Esophagus squamous epithelium (tissue), 4 donors: ENCODE data around the gene LRRC49.

Source experiments
- CTCF ChIP-seq, 6 experiments: fragments of 450-650 bp in 4 of 6; fragments of 200-600 bp in 2 of 6; sonication (generic) in 2 of 6; IDR thresholded peaks; one replicate each; pipeline ENCODE4 v1.5.1; 2016 to 2019; ENCODE audit warnings: antibody characterized with exemption in 6 of 6, mild to moderate bottlenecking in 4 of 6, moderate library complexity in 4 of 6
- POLR2A ChIP-seq, 4 donors: fragments of 450-650 bp; IDR thresholded peaks; one replicate each; pipeline ENCODE4 v1.6.1; 2017; ENCODE audit warnings: antibody characterized with exemption in 4 of 4, mild to moderate bottlenecking in 4 of 4, moderate library complexity in 3 of 4

- no peak for TF ChIP-seq CTCF (IDR thresholded peaks at IDR 0.05)
- TF ChIP-seq POLR2A (IDR thresholded peaks at IDR 0.05): no peak
Measured at GRCh38 chr15:70935631-70936030, 43.0 kb downstream of the LRRC49 start.
